GM12873 (cell line): ENCODE results near the gene BICD1.
A peak's percentile ranks its signal among the peaks of the same experiment; 100 is the strongest.

Source experiments
- TF ChIP-seq, protein P1 (sequence below): IDR thresholded peaks from 2 replicates; pipeline ENCODE4 v1.5.1; 2012; ENCODE audit warnings: low read depth, mild to moderate bottlenecking, moderate library complexity, low read length, control low read depth; ENCODE audit not compliant: insufficient read depth; ENCODE audit errors: missing control alignments

Gene BICD1

DNA sequence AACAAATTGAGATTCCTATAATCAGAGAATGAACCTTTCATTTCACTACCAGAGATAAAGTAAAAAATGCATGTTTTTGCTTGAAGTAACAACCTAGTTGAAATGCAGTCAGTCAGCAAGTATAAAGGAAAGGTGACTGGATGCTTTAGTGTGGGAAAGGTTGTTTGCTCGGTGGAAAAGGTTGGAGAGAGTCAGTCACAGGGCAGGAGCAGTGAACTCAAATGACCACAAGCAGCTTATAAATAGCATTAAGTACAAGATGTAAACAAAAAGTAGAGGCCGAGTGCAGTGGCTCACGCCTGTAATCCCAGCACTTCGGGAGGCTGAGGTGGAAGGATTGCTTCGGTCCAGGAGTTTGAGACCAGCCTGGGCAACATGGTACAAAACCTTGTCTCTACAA is 194.6 kb downstream of the BICD1 start:
- TF ChIP-seq, protein P1, sequence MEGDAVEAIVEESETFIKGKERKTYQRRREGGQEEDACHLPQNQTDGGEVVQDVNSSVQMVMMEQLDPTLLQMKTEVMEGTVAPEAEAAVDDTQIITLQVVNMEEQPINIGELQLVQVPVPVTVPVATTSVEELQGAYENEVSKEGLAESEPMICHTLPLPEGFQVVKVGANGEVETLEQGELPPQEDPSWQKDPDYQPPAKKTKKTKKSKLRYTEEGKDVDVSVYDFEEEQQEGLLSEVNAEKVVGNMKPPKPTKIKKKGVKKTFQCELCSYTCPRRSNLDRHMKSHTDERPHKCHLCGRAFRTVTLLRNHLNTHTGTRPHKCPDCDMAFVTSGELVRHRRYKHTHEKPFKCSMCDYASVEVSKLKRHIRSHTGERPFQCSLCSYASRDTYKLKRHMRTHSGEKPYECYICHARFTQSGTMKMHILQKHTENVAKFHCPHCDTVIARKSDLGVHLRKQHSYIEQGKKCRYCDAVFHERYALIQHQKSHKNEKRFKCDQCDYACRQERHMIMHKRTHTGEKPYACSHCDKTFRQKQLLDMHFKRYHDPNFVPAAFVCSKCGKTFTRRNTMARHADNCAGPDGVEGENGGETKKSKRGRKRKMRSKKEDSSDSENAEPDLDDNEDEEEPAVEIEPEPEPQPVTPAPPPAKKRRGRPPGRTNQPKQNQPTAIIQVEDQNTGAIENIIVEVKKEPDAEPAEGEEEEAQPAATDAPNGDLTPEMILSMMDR: no peak

DNA sequence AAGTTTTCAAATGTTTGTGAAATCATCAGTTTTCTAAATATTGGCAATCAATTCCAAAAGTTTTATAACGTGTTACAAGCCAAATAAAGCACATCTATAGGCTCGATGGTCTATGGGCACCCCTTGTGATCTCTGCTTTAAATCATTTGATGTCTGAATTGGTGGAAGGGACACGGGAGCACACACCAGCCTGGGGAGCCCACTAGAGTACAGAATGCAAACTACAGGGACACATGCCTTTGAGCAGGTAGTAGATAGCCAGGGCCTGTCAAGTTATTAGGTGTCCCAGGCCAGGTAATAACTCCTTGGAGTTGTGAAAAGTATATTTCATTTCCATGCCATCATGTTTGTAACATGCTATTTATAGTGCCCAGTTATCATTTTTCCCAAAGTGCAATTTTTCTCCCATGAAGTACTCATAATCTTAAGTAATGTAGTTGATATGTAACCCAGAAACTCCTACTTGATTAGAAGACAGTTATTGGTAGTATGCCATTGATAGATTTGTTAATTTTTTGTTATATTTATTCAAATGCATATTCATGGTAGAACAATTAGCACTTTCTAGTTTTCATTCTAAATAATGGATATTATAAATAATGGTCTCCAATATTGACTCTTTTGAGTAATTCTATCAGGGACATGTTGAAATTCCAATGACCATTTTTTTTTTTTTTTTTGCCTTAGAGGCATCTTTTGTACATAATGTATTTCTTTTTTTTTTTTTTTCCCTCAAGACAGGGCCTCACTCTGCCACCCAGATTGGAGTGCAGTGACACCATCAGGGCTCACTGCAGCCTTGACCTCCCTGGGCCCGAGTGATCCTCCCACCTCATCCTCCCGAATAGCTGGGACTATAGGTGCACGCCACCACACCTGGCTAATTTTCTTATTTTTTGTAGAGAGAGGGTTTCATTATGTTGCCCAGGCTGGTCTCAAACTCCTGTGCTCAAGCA is 195.8 kb downstream of the BICD1 start:
- TF ChIP-seq, protein P1: peak; percentile 90

GRCh38 chr12:32303174-32303549 is 196.5 kb downstream of the BICD1 start:
- TF ChIP-seq, protein P1: no peak

DNA sequence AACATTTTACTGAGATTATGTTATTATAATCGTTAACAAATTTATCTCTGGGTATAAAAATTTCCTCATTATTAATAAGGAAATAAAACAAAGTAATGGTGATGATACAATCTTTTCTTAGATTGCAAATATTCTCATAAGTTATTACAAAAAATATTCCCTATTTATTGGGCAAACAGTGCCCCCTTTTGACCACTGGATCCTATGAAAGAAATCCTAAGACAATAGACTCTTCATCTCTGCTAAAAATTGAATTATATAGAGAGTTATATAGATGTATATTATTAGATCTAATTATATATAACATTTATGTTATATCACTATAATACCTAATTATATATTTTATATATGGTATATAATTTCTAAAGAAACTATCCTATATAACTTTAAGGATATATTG is 198.5 kb downstream of the BICD1 start:
- TF ChIP-seq, protein P1: no peak

DNA sequence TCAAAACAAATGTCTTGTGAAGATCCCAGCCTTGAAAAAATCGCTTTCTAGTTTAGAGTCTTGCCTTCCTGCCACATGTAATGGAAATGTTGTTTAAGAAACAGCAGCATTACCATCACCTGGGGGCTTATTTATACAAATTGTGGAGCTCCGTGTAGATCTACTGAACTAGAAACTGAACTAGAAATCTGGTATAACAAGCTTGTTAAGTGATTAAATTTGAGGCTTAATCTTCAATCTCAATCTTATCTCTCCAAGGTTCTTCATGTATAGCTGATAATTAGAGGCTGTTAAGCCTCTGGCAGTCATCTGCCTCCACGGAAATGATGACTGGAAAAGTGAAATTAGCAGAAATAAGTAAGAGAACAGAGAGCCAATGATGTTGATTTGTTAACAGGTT is 200.7 kb downstream of the BICD1 start:
- TF ChIP-seq, protein P1: no peak

- TF ChIP-seq, protein P1: no peak
These were observed 203.4 kb downstream of the BICD1 start for GRCh38 chr12:32309811-32310736.
